G401 (cell line): Measurements from ENCODE around the gene STAB1. TPM values are rescaled to one million over a fixed set of nuclear protein-coding genes. Genes with fewer than 3 reads are reported as not detected.

Experiments used
- DNase-seq: peaks from one replicate; pipeline ENCODE4 v3.0.0-alpha.2; 2015; ENCODE audit warnings: low spot score
- in situ Hi-C: cut with HindIII; loops from 2 replicates; pipeline ENCODE4 v1.10.0; 2016; ENCODE audit warnings: low sequenced_read_pairs, mixed read lengths
- total RNA-seq: library from RNA; depleted of rRNA; stranded (reverse); fragments of >200 nt; shearing (Covaris generic); gene quantifications from 2 replicates; pipeline ENCODE4 v1.2.3, GENCODE V29; 2014

STAB1 gene
- total RNA-seq, 1 experiment from 2014 or later: not detected

- DNase-seq: peak; percentile 58
- in situ Hi-C loops: no loop called here
These were observed 38.9 kb upstream of the STAB1 start for GRCh38 chr3:52456169-52456799.

GRCh38 chr3:52456800-52457183 lies 38.3 kb upstream of the STAB1 start:
- peak; percentile 65 for DNase-seq
- in situ Hi-C loops: no loop called here

- in situ Hi-C loops: no loop called here
- no peak for DNase-seq
These were observed 36.9 kb upstream of the STAB1 start for GRCh38 chr3:52458031-52458760.

GRCh38 chr3:52458770-52459545 lies 36.2 kb upstream of the STAB1 start:
- no peak for DNase-seq
- in situ Hi-C loops: no loop called here

- in situ Hi-C loops: no loop called here
- no peak for DNase-seq
These were observed 33.3 kb upstream of the STAB1 start for GRCh38 chr3:52461874-52462273.

- no peak for DNase-seq
- in situ Hi-C loops: no loop called here
These were observed 31.7 kb upstream of the STAB1 start for GRCh38 chr3:52463416-52463815.

- in situ Hi-C loops: no loop called here
- DNase-seq: peak; percentile 72
These were observed 26.8 kb upstream of the STAB1 start for GRCh38 chr3:52468336-52468735.

- in situ Hi-C loops: no loop called here
- DNase-seq: peak; percentile 98
These were observed 26.1 kb upstream of the STAB1 start for GRCh38 chr3:52469001-52469400.

GRCh38 chr3:52470920-52471319 lies 24.2 kb upstream of the STAB1 start:
- no peak for DNase-seq
- in situ Hi-C loops: no loop called here

- in situ Hi-C loops: no loop called here
- DNase-seq: peak; percentile 82
These were observed 23.5 kb upstream of the STAB1 start for GRCh38 chr3:52471371-52472238.

- in situ Hi-C loops: no loop called here
- DNase-seq: no peak
These were observed 22.7 kb upstream of the STAB1 start for GRCh38 chr3:52472239-52473000.

GRCh38 chr3:52473026-52473425 lies 22.1 kb upstream of the STAB1 start:
- DNase-seq: no peak
- in situ Hi-C loops: no loop called here

- no peak for DNase-seq
- in situ Hi-C loops: no loop called here
These were observed 17.9 kb upstream of the STAB1 start for GRCh38 chr3:52477076-52477795.

- in situ Hi-C loops: no loop called here
- no peak for DNase-seq
These were observed 17.4 kb upstream of the STAB1 start for GRCh38 chr3:52477796-52478095.

- in situ Hi-C loops: no loop called here
- no peak for DNase-seq
These were observed 15.9 kb upstream of the STAB1 start for GRCh38 chr3:52479037-52479876.

GRCh38 chr3:52479877-52480575 lies 15.1 kb upstream of the STAB1 start:
- DNase-seq: no peak
- in situ Hi-C loops: loop anchor here (10.0 kb wide), 1 partner anchor 165 kb away; no protein-coding TSS in a partner anchor
